GM12878 (cell line): Measurements from ENCODE around the gene SLC47A2. TPM values are rescaled to one million over a fixed set of nuclear protein-coding genes. Genes with fewer than 3 reads are reported as not detected.

Experiments
- BCL3 ChIP-seq: IDR thresholded peaks from 2 replicates; pipeline ENCODE4 v1.6.1; 2011; ENCODE audit warnings: borderline replicate concordance, low read depth, mild to moderate bottlenecking, moderate library complexity, low read length; ENCODE audit not compliant: insufficient read depth, poor library complexity, severe bottlenecking
- GATAD2B ChIP-seq: fragments of 450-650 bp; conservative IDR thresholded peaks from 2 replicates; pipeline ENCODE4 v1.6.1; 2017; ENCODE audit warnings: low read depth, mild to moderate bottlenecking, moderate library complexity
- HDAC2 ChIP-seq: fragments of 200-600 bp; sonication (generic); IDR thresholded peaks from 2 replicates; pipeline ENCODE4 v1.6.1; 2017
- KAT2A ChIP-seq: conservative IDR thresholded peaks from 2 replicates; pipeline ENCODE4 v1.6.1; 2011; ENCODE audit warnings: low read depth, low read length; ENCODE audit not compliant: control insufficient read depth
- PAX5 ChIP-seq: IDR thresholded peaks from 2 replicates; pipeline ENCODE4 v1.6.1; 2011; ENCODE audit warnings: low read depth, low read length, borderline replicate concordance
- RCOR1 ChIP-seq: conservative IDR thresholded peaks from 2 replicates; pipeline ENCODE4 v1.6.1; 2012; ENCODE audit warnings: low read depth, low read length, improper control_type of control experiment
- SUZ12 ChIP-seq: fragments of 200-600 bp; sonication (generic); IDR thresholded peaks from one replicate; pipeline ENCODE4 v1.6.1; 2018; ENCODE audit warnings: antibody characterized with exemption, mild to moderate bottlenecking; ENCODE audit not compliant: unreplicated experiment
- polyA plus RNA-seq, 11 experiments: library from polyadenylated mRNA; depleted of rRNA in 4 of 11; unstranded in 6 of 11; stranded (reverse) in 5 of 11; fragments of >200 nt; fragmentation: Nextera tagmentation in 4 of 11; fragmentation: Illumina TruSeq in 1 of 11; extraction: Ambion mirVana in 4 of 11; extraction: Trizol in 1 of 11; gene quantifications; 1 replicate in 1 of 11; 2 replicates in 10 of 11; pipeline versions ENCODE4 v1.2.1 to v1.2.3, GENCODE V29; 2011 to 2016; ENCODE audit warnings: inconsistent platforms in 2 of 11, missing spikeins in 2 of 11, low read depth in 1 of 11
- total RNA-seq, 4 experiments: library from RNA; depleted of rRNA in 3 of 4; stranded (reverse); fragments of >200 nt in 3 of 4; fragmentation: Illumina TruSeq in 1 of 4; extraction: Trizol in 1 of 4; gene quantifications; 2 replicates each; pipeline versions ENCODE4 v1.2.1 to v1.2.3, GENCODE V29; 2013 to 2021
- TF ChIP-seq, protein P1 (sequence below): fragments of 450-650 bp; IDR thresholded peaks from 2 replicates; pipeline ENCODE4 v1.6.1; 2017; ENCODE audit warnings: mild to moderate bottlenecking
- TF ChIP-seq, protein P2 (sequence below): fragments of 450-650 bp; IDR thresholded peaks from 2 replicates; pipeline ENCODE4 v1.6.1; 2016; ENCODE audit warnings: mild to moderate bottlenecking

The SLC47A2 gene
- total and polyA plus RNA-seq, 10 of the 15 experiments (the other 5 are each of a cell fraction or from before 2014, with no cell fraction given), result not detected

DNA sequence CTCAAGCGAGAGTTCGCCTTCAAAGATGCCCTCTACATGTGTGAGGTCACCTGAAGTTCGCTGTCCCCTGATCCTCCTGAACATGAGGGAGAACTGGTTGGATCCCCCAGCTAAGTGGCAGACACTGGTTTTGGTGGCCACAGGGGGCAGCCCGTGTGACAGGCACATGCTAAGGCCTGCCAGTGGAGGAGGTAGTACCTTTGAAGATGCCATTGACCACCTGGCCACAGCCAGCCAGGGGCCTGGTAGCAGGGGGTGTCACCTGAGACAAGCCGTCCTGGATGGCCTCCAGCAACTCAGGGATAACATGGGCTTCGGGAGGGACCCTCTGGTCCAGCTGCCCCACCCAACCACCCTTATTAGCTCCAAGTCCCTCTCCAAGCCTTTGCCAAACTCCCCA lies 39.0 kb upstream of the SLC47A2 start (continued):
- TF ChIP-seq, protein P1, sequence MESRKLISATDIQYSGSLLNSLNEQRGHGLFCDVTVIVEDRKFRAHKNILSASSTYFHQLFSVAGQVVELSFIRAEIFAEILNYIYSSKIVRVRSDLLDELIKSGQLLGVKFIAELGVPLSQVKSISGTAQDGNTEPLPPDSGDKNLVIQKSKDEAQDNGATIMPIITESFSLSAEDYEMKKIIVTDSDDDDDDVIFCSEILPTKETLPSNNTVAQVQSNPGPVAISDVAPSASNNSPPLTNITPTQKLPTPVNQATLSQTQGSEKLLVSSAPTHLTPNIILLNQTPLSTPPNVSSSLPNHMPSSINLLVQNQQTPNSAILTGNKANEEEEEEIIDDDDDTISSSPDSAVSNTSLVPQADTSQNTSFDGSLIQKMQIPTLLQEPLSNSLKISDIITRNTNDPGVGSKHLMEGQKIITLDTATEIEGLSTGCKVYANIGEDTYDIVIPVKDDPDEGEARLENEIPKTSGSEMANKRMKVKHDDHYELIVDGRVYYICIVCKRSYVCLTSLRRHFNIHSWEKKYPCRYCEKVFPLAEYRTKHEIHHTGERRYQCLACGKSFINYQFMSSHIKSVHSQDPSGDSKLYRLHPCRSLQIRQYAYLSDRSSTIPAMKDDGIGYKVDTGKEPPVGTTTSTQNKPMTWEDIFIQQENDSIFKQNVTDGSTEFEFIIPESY, result no peak
- TF ChIP-seq, protein P2, sequence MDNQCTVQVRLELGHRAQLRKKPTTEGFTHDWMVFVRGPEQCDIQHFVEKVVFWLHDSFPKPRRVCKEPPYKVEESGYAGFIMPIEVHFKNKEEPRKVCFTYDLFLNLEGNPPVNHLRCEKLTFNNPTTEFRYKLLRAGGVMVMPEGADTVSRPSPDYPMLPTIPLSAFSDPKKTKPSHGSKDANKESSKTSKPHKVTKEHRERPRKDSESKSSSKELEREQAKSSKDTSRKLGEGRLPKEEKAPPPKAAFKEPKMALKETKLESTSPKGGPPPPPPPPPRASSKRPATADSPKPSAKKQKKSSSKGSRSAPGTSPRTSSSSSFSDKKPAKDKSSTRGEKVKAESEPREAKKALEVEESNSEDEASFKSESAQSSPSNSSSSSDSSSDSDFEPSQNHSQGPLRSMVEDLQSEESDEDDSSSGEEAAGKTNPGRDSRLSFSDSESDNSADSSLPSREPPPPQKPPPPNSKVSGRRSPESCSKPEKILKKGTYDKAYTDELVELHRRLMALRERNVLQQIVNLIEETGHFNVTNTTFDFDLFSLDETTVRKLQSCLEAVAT, result no peak
- no peak for TF ChIP-seq GATAD2B
- no peak for TF ChIP-seq BCL3
- TF ChIP-seq KAT2A, result no peak
- no peak for TF ChIP-seq SUZ12
- TF ChIP-seq RCOR1, result no peak
- no peak for TF ChIP-seq PAX5
- TF ChIP-seq HDAC2, result no peak
